Calu3 (cell line): ENCODE data around the gene ABTB2. TPM values are rescaled to one million over a fixed set of nuclear protein-coding genes. Genes with fewer than 3 reads are reported as not detected.

Source experiments
- BruUV-seq: library from RNA; stranded (reverse); fragments of 400-500 nt; replicated peaks from 2 replicates; lab custom pipeline; 2021; lab: Mats Ljungman, UMichigan
- CTCF ChIA-PET: fragments of 300-600 bp; sonication (Branson Sonifier 250); formaldehyde crosslinking; loops from one replicate; lab custom pipeline; 2022; ENCODE audit warnings: antibody characterized with exemption; lab: Charles Lee
- DNase-seq: peaks from one replicate; pipeline ENCODE4 v3.0.0; 2022
- H3K27ac Mint-ChIP-seq: one replicate; pipeline ENCODE4 v1.8.0; 2022; ENCODE audit warnings: mixed read lengths; ENCODE audit not compliant: unreplicated experiment
- H3K27me3 Mint-ChIP-seq: one replicate; pipeline ENCODE4 v1.8.0; 2022; ENCODE audit warnings: mixed read lengths; ENCODE audit not compliant: unreplicated experiment
- H3K36me3 Mint-ChIP-seq: one replicate; pipeline ENCODE4 v1.8.0; 2022; ENCODE audit warnings: mild to moderate bottlenecking, moderate library complexity, mixed read lengths; ENCODE audit not compliant: insufficient read depth, unreplicated experiment
- H3K4me1 Mint-ChIP-seq: one replicate; pipeline ENCODE4 v1.8.0; 2022; ENCODE audit warnings: mild to moderate bottlenecking, low read depth, mixed read lengths; ENCODE audit not compliant: unreplicated experiment
- H3K4me3 Mint-ChIP-seq: one replicate; pipeline ENCODE4 v1.8.0; 2022; ENCODE audit warnings: mild to moderate bottlenecking, low read depth, moderate library complexity, mixed read lengths; ENCODE audit not compliant: unreplicated experiment
- H3K9me3 Mint-ChIP-seq: one replicate; pipeline ENCODE4 v1.8.0; 2022; ENCODE audit warnings: low read depth, mixed read lengths; ENCODE audit not compliant: unreplicated experiment
- CTCF ChIP-seq: fragments of 200-600 bp; IDR thresholded peaks from one replicate; pipeline ENCODE4 v1.8.0; 2022; ENCODE audit warnings: antibody characterized with exemption; ENCODE audit not compliant: unreplicated experiment
- intact Hi-C: fragments of 100-400 bp; cut with micrococcal nuclease; formaldehyde crosslinking; loops from one replicate; pipeline ENCODE4 v1.10.0; 2022; ENCODE audit not compliant: unreplicated experiment
- total RNA-seq: library from RNA; stranded (reverse); gene quantifications from 2 replicates; pipeline ENCODE4 v1.2.3, GENCODE V29; 2022

Gene ABTB2
- total RNA-seq, 1 experiment from 2014 or later: 24.8 TPM

- Mint-ChIP-seq H3K4me3 (no peak overlapping the region), H3K4me1 (peaks cover 29% of the 10 kb centered on the region), H3K27me3 (no peaks in the 10 kb centered on the region), H3K36me3 (peaks cover 10% of the 10 kb centered on the region), H3K27ac (no peak overlapping the region), H3K9me3 (no peaks in the 10 kb centered on the region)
- no TSS peak for BruUV-seq
- CTCF ChIA-PET: interaction anchor here (0.7 to 1.5 kb wide), 3 partner anchors 16 to 94 kb away, joined by 3 to 7 read pairs (median 5); no protein-coding TSS in a partner anchor
- intact Hi-C loops: no loop called here
- DNase-seq: no peak
- no peak for TF ChIP-seq CTCF
Observed at GRCh38 chr11:34254011-34254410, 103.8 kb downstream of the ABTB2 start.

GRCh38 chr11:34252651-34253050, 105.2 kb downstream of the ABTB2 start:
- CTCF ChIA-PET: interaction anchor here (1.2 kb wide), 1 partner anchor 9 kb away, joined by 4 read pairs; no protein-coding TSS in a partner anchor
- no peak overlapping the region for H3K27ac Mint-ChIP-seq
- no peak overlapping the region for H3K4me3 Mint-ChIP-seq
- TF ChIP-seq CTCF: no peak
- intact Hi-C loops: no loop called here
- peaks cover 10% of the 10 kb centered on the region for H3K36me3 Mint-ChIP-seq
- DNase-seq: no peak
- BruUV-seq: no TSS peak
- peaks cover 25% of the 10 kb centered on the region for H3K4me1 Mint-ChIP-seq
- no peaks in the 10 kb centered on the region for H3K9me3 Mint-ChIP-seq
- no peaks in the 10 kb centered on the region for H3K27me3 Mint-ChIP-seq

- H3K36me3 Mint-ChIP-seq: peaks cover 10% of the 10 kb centered on the region
- CTCF ChIA-PET: interaction anchor here (0.9 kb wide), 1 partner anchor 78 kb away, joined by 3 read pairs; no protein-coding TSS in a partner anchor
- intact Hi-C loops: no loop called here
- H3K27ac Mint-ChIP-seq: no peak overlapping the region
- H3K4me3 Mint-ChIP-seq: no peak overlapping the region
- no peaks in the 10 kb centered on the region for H3K27me3 Mint-ChIP-seq
- DNase-seq: no peak
- peaks cover 25% of the 10 kb centered on the region for H3K4me1 Mint-ChIP-seq
- no peak for TF ChIP-seq CTCF
- no peaks in the 10 kb centered on the region for H3K9me3 Mint-ChIP-seq
- no TSS peak for BruUV-seq
Observed at GRCh38 chr11:34252015-34252414, 105.8 kb downstream of the ABTB2 start.

GRCh38 chr11:34251589-34251980, 106.2 kb downstream of the ABTB2 start:
- intact Hi-C loops: no loop called here
- CTCF ChIA-PET: interaction anchor here (0.9 to 2.4 kb wide), 3 partner anchors 11 to 93 kb away, joined by 3 to 12 read pairs (median 5); no protein-coding TSS in a partner anchor
- BruUV-seq: no TSS peak
- H3K4me3 Mint-ChIP-seq: no peak overlapping the region
- H3K27me3 Mint-ChIP-seq: no peaks in the 10 kb centered on the region
- peaks cover 25% of the 10 kb centered on the region for H3K4me1 Mint-ChIP-seq
- H3K36me3 Mint-ChIP-seq: peaks cover 10% of the 10 kb centered on the region
- no peak for DNase-seq
- TF ChIP-seq CTCF: no peak
- H3K27ac Mint-ChIP-seq: no peak overlapping the region
- no peaks in the 10 kb centered on the region for H3K9me3 Mint-ChIP-seq
